ENCODE measurements around the gene PPCDC.

PPCDC gene

DNA sequence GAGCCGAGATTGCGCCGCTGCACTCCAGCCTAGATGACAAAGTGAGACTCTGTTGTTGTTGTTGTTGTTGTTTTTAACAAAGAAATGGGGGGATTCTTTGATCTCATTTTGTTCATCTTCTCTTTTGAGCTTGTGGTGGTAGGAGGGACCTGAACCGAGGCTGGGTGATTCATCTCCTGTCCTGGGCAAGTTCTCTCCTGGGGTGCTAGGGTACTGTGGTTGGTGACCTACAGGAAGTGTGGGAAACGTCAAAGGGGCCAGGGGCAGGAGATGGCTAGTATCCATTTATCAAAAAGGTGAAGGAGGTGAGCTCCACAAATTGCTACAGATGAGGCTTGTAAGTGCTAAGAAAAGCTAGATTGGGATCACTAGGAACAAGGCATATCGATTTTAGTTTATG lies 14.3 kb downstream of the PPCDC start:
- Histone ChIP-seq H3K27ac (ENCODE audit: low read length) (no peak overlapping the region), H4K20me1 (ENCODE audit: insufficient read depth, low read length) (no peaks in the 10 kb centered on the region), H3K27me3 (replicated peaks; ENCODE audit: insufficient read depth, low read length) (no peaks in the 10 kb centered on the region), H3F3A (ENCODE audit: insufficient read depth, low read length) (peaks cover 7% of the 10 kb centered on the region; the same call in 1 of the 2 replicates), H3K4me1 (ENCODE audit: low read length) (peaks cover 7% of the 10 kb centered on the region), H3K9ac (ENCODE audit: low read length) (no peak overlapping the region), H3K36me3 (replicated peaks; ENCODE audit: insufficient read depth, low read length) (no peaks in the 10 kb centered on the region), H2AFZ (ENCODE audit: low read length) (no peak overlapping the region), H3K4me2 (ENCODE audit: low read depth, low read length) (no peak overlapping the region), H3K79me2 (ENCODE audit: low read length) (peaks cover 61% of the 10 kb centered on the region), H3K4me3 (ENCODE audit: low read length) (no peak overlapping the region), H3K9me2 (replicated peaks; ENCODE audit: insufficient read depth, low read length) (no peaks in the 10 kb centered on the region), H3K9me3 (replicated peaks; ENCODE audit: insufficient read depth, low read length) (no peaks in the 10 kb centered on the region)
- no peak for DNase-seq
- TF ChIP-seq EZH2phosphoT487 (IDR thresholded peaks at IDR 0.05; ENCODE audit: low read length) (no peak), EZH2 (optimal IDR thresholded peaks at IDR 0.05; ENCODE audit: low read depth, low read length) (no peak)
- TF ChIP-seq, protein P1, sequence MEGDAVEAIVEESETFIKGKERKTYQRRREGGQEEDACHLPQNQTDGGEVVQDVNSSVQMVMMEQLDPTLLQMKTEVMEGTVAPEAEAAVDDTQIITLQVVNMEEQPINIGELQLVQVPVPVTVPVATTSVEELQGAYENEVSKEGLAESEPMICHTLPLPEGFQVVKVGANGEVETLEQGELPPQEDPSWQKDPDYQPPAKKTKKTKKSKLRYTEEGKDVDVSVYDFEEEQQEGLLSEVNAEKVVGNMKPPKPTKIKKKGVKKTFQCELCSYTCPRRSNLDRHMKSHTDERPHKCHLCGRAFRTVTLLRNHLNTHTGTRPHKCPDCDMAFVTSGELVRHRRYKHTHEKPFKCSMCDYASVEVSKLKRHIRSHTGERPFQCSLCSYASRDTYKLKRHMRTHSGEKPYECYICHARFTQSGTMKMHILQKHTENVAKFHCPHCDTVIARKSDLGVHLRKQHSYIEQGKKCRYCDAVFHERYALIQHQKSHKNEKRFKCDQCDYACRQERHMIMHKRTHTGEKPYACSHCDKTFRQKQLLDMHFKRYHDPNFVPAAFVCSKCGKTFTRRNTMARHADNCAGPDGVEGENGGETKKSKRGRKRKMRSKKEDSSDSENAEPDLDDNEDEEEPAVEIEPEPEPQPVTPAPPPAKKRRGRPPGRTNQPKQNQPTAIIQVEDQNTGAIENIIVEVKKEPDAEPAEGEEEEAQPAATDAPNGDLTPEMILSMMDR (IDR thresholded peaks at IDR 0.05; ENCODE audit: low read length), result no peak

DNA sequence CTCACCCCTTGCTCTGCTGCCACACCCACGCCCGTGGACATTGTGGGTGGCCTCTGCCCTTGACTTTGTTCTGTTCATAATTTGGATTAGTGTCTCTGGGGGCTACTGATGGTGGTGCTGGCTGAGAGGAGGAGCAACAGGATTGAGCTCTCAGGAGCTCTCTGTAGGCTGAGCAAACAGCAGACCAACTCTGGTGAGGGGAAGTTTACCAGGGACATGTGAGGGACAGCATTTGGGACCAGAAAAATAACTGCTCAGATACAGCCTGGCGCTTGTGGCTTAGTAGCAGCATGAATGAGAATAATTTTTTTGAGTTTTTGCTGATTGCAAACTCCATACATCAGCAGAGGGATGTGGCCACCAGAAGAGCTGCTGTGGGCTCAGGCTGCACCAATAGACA lies 14.8 kb downstream of the PPCDC start:
- Histone ChIP-seq H3K9ac (ENCODE audit: low read length) (no peak overlapping the region), H3K27me3 (replicated peaks; ENCODE audit: insufficient read depth, low read length) (no peaks in the 10 kb centered on the region), H3K4me3 (ENCODE audit: low read length) (no peak overlapping the region), H3K4me1 (ENCODE audit: low read length) (peaks cover 8% of the 10 kb centered on the region), H3F3A (ENCODE audit: insufficient read depth, low read length) (peaks cover 8% of the 10 kb centered on the region; the same call in 1 of the 2 replicates), H3K9me2 (replicated peaks; ENCODE audit: insufficient read depth, low read length) (no peaks in the 10 kb centered on the region), H3K36me3 (replicated peaks; ENCODE audit: insufficient read depth, low read length) (no peaks in the 10 kb centered on the region), H4K20me1 (ENCODE audit: insufficient read depth, low read length) (no peaks in the 10 kb centered on the region), H3K79me2 (ENCODE audit: low read length) (peaks cover 59% of the 10 kb centered on the region), H2AFZ (ENCODE audit: low read length) (no peak overlapping the region), H3K4me2 (ENCODE audit: low read depth, low read length) (no peak overlapping the region), H3K27ac (ENCODE audit: low read length) (no peak overlapping the region), H3K9me3 (replicated peaks; ENCODE audit: insufficient read depth, low read length) (no peaks in the 10 kb centered on the region)
- TF ChIP-seq EZH2phosphoT487 (IDR thresholded peaks at IDR 0.05; ENCODE audit: low read length), result no peak
- TF ChIP-seq, protein P1 (IDR thresholded peaks at IDR 0.05; ENCODE audit: low read length), result no peak
- TF ChIP-seq EZH2 (optimal IDR thresholded peaks at IDR 0.05; ENCODE audit: low read depth, low read length), result no peak
- DNase-seq, result no peak

DNA sequence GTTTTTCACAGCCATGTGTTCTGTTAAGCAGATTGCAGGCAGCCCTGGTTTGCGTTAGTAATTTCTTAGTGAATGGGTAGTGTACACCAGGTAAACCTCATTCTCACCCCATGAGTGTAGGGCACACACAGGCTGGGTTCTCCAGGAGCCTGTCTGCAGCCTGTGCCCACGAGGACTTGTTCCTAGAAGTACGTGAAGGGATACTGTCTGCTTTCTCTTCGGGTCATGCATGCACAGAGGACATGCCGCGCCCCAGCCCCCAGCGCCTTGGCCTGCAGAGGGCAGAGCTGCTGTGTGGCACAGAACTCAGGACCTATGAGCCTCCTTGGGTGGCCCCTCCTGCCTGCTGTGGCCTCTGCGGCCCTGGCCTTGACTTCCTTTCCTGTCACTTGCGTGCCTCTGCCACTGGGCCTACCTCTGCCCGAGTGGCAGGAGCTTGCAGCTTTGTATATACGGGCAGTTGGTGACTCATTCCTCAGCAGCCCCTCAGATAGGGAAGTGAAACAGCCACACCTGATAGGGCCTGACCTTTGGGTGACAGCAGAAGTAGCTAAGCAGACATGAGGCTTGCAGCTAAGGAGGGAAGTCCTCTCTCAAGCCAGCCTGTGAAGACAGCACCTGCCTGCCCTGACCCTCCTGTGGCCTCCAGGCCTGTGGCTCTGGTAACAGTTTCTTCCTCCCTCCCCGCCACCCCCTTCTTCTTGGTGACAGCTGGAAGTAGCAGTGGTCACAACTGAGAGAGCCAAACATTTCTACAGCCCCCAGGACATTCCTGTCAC lies 19.5 kb downstream of the PPCDC start:
- Histone ChIP-seq H3K9me2 (replicated peaks; ENCODE audit: insufficient read depth, low read length) (no peaks in the 10 kb centered on the region), H3K4me1 (ENCODE audit: low read length) (peaks cover 52% of the 10 kb centered on the region), H3K4me2 (ENCODE audit: low read depth, low read length) (peak overlapping the region; percentile 89), H3K4me3 (ENCODE audit: low read length) (peak overlapping the region; percentile 54; the same call in 1 of the 2 replicates), H3F3A (ENCODE audit: insufficient read depth, low read length) (peaks cover 50% of the 10 kb centered on the region), H3K27me3 (replicated peaks; ENCODE audit: insufficient read depth, low read length) (no peaks in the 10 kb centered on the region), H3K9ac (ENCODE audit: low read length) (peak overlapping the region; percentile 53), H4K20me1 (ENCODE audit: insufficient read depth, low read length) (no peaks in the 10 kb centered on the region), H3K9me3 (replicated peaks; ENCODE audit: insufficient read depth, low read length) (no peaks in the 10 kb centered on the region), H3K79me2 (ENCODE audit: low read length) (peaks cover 59% of the 10 kb centered on the region), H3K36me3 (replicated peaks; ENCODE audit: insufficient read depth, low read length) (no peaks in the 10 kb centered on the region), H3K27ac (ENCODE audit: low read length) (peak overlapping the region; percentile 92), H2AFZ (ENCODE audit: low read length) (no peak overlapping the region; the same call in 1 of the 2 replicates)
- TF ChIP-seq EZH2phosphoT487 (IDR thresholded peaks at IDR 0.05; ENCODE audit: low read length) (no peak), EZH2 (optimal IDR thresholded peaks at IDR 0.05; ENCODE audit: low read depth, low read length) (no peak)
- TF ChIP-seq, protein P1 (IDR thresholded peaks at IDR 0.05; ENCODE audit: low read length), result peak; percentile 95
- DNase-seq, result peak; percentile 99

Data from MM.1S (cell line).